GM18951 (cell line): Measurements from ENCODE around the gene GRIK3.
"Not testable (repeated sequence)": the region's sequence is repeated elsewhere in the genome, so short reads cannot be mapped to it uniquely, and the experiment has no call there.

Experiments
- POLR2A ChIP-seq: IDR thresholded peaks from 4 replicates; pipeline ENCODE4 v1.6.1; 2011; ENCODE audit warnings: mild to moderate bottlenecking; ENCODE audit not compliant: insufficient read length, insufficient read depth; ENCODE audit errors: extremely low read depth
- in situ Hi-C: fragments of 300-500 bp; cut with MboI; formaldehyde crosslinking; loops from one replicate; pipeline ENCODE4 v1.12.0; 2022; ENCODE audit warnings: low sequenced_read_pairs, mixed read lengths, inconsistent platforms; ENCODE audit not compliant: unreplicated experiment

The GRIK3 gene

DNA sequence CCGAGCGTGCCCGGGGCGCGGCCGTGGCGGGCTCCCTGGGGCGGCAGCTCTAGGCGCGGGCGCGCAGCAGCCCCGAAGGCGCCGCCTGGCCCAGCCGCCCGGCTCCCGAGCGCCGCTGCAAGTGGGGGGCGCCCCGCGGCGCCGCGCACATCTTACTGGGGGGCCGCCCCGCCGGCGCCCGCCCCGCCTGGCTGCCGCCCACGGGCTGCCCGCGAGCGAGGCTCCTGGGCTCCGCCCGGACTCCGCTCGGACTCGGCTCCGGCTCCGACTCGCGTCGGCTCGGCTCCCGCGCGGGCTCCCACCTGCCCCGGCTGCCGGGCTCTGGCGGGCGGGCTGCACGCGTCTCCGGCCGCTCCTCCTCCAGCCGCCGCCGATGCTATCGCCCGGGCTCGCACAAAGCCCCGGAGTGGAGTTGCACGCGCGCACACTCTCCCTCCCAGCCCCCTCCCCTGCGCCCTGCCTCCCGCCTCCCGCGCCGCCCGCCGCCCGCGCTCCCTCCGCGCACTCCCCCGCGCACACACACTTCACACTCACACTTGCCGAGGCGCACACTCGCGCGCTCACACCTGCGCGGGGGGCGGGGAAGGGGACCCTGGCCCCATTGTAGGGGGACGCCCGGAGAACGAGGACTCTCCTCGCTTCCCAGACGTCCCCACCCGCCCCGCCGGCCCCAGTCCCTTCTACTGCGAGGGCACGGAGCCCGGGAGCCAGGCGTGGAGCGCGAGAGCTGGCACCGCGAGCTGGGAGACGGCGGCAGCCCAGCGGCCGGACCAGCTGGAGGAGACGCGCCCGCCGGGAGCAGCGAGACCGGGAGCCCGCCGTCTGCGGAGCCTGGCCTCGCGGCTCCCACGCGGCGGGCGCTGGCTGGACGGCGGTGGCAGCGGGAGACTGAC is at the start of gene GRIK3:
GRIK3 (minus strand) TSS at position 395 of the 893 bp plus-strand sequence. CDS start 407 bp downstream, outside the sequence.
- TF ChIP-seq POLR2A = no peak
- in situ Hi-C loops = no loop called here

DNA sequence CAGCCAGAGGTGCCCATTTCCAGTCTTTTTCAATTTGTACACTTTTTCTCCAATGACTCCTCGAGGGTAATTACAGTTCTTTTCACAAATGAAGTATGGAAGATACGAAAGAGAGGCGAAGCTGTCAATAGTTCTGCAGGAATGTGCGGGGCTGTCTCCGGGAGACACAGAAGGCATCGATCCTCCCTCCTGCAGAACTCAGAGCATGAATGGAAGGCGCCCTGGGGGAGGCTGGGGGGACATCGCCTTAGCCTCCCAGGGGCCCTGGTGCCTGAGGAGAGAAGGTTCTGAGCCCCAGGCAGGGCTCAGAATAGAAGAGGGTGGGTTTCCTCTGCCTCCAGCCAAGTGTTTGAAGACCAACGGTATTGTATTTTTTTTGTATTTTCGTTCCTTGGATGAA is 49.7 kb upstream of the GRIK3 start:
- in situ Hi-C loops = no loop called here
- TF ChIP-seq POLR2A = no peak

DNA sequence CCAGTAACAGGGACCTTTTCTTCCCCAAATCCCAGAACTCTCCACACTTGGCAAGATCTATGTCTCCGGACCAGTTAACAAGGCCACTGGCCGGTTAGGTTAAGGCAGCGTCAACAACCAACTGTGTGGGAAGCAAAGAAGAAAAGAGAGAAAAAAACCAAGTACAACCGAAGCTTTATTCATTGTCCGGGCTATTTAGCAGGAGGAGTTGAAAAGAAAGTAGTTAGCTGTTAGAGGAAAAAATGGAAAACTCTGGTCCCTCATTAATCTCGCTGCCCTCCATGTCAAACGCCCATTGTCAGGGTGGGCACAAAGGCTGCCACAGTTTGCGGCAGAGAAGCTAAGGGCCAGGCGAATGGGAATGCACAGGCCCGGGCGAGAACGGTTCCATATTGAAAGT is 49.3 kb upstream of the GRIK3 start:
- TF ChIP-seq POLR2A = no peak

DNA sequence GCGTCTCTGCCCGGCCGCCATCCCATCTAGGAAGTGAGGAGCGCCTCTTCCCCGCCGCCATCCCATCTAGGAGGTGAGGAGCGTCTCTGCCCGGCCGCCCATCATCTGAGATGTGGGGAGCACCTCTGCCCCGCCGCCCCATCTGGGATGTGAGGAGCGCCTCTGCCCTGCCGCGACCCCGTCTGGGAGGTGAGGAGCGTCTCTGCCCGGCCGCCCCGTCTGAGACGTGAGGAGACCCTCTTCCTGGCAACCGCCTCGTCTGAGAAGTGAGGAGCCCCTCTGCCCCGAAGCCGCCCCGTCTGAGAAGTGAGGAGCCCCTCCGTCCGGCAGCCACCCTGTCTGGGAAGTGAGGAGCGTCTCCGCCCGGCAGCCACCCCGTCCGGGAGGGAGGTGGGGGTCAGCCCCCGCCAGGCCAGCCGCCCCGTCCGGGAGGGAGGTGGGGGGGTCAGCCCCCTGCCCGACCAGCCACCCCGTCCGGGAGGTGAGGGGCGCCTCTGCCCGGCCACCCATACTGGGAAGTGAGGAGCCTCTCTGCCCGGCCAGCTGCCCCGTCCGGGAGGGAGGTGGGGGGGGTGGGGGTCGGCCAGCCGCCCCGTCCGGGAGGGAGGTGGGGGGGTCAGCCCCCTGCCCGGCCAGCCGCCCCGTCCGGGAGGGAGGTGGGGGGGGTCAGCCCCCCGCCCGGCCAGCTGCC is 46.1 kb upstream of the GRIK3 start:
- in situ Hi-C loops = not testable (repeated sequence)

More for the DNA sequence above, 49.3 kb upstream of the GRIK3 start:
- in situ Hi-C loops = no loop called here

DNA sequence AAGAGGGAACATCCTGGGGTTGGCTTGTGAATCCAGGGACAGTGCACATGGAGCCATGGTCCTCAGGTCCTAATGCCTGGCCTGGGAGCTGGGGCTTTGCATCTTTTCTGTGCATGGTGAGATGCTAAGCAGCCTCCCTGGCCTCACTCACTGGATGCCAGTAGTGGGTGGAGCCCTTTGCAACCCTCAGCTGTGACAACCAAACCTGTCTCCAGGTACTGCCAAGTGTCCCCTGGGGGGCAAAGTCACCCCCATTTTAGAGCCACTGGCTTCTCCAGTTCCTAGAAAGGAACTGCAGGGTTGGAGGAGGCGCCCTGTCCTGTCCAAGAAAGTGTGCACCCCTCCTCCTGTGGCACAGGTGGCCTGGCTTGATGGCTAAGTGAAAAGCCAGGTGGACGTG is 44.6 kb upstream of the GRIK3 start:
- in situ Hi-C loops = no loop called here
- TF ChIP-seq POLR2A = no peak

DNA sequence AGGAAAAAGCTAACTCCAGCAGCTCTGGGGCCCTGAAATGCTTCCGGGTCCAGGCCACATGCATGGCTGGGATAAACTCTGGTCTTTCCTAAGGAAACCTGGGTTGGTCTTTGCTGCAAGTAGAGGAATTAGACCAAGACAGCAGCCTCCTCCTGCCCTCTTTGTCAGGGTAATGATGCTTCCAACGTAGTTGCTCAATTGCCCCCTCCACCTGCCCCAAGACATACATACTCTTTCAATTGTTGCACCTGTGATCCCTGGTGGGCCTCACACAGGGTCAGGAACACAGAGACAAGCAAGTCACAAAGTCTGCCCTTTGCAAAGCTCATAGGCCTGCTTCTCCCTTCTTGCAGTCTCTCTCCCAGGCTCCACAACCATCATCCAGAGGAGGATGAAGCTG is 41.9 kb upstream of the GRIK3 start:
- in situ Hi-C loops = no loop called here
- TF ChIP-seq POLR2A = no peak

DNA sequence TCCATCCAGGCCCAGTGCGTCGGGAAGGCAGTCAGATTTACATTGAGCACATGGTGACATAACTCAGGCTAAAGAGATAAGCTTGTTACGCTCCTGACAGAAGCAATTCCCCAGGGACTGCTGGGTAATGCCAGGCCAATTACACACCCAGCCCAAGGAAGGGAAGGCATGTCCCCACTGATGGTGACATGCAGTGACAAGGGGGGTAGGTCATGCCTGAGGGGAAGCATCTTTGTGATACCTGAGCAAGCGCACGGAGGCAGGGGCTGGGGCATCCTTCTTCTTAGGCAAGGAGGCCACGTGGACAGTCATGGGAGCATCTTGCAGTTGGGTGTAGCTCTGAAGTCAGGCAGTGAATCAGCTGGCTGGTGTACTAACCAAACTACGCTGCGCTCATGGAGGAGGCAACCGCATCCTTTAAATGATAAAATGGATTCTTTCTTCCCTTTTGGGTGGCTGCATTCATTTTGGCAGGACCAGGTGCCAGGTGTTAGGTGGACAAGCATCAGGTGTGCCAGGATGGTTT is 39.6 kb upstream of the GRIK3 start:
- TF ChIP-seq POLR2A = no peak
- in situ Hi-C loops = no loop called here

DNA sequence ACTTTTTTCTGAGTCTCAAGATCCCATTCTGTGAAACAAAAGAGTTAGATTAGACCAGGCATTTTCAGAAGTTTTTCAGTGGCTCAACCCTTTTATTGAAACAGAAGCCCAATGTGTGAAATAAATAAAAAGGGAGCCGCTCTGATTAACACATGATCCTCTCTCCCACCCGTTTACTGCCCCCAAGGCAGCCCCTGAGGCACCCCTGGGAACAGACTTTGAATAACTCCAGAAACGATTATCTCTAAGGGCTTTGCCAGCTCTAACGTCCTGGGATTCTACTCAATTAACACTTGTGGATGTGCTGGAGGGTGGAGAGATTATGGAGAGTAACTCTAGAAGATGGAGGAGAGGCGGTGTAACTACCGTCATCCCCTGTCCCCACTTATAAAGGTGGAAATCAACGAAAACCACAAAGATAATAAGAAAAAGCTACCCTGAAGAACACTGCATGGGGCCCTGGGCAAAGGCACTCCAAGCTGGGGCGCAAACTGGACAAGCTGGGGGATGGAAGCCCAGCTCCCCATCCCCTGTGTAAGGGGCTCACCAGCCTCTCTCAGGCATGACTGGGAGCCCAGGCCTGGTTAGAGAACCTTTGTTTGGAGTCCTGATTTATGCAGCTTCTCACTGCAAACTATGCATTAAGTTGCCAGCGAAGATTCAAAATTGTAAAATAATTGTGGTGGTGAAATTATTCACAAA is 39.0 kb upstream of the GRIK3 start:
- in situ Hi-C loops = no loop called here
- TF ChIP-seq POLR2A = no peak

DNA sequence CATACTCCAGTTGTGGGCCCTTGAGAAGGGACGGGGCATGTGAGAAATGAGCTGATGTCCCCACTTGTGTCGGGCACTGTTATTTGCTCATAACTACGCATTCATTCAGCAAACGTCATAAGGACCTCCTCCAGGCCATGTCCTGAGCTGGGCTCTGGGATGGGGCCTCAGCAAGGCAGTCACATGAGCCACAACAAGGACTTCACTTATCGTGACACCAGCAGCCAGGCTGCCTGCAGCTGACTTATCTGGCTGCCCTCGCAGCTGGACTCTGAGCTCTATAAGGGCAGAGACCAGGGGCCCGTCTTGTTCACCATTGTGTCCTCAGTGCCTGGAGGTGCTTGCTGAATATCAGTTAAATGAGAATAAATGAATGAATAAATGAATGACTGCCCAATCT is 37.5 kb upstream of the GRIK3 start:
- TF ChIP-seq POLR2A = no peak
- in situ Hi-C loops = no loop called here

DNA sequence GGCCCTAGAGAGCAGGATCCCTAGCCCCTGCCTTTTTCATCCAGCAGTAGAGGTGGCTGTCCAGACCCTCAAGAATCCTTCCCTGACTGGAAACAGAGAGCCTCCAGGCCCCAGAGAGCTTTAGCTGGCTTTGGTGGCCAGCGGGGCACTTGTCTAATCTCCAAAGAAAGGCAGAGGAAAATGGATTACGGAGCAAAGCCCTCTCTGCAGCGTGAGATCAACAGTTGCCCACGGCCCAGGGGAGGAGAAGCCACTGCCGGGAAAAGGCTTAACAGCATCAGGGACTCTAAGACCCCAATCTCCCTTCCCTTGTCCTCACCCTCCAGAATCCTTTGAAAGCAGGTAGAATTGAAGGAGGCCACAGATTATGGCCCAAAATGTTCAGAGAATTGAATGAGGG is 35.8 kb upstream of the GRIK3 start:
- in situ Hi-C loops = no loop called here
- TF ChIP-seq POLR2A = no peak

DNA sequence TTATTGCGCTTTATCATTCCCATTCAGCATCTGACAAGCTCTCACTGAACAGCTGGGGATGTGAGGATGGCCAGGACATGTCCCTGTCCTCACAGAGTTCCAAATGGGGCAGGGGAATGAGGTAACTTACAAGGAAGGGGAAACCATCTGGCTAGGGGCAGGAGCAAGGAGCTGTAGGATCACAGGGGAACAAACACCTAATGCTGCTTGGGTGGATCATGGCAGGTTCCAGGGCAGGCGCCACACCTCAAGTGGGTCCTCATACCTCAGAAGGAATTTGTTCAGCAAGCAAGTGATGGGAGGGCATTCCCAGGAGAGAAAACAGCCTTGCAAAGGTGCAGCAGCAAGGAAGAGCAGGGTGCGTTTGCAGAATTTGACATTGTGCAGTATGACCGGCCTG is 35.1 kb upstream of the GRIK3 start:
- TF ChIP-seq POLR2A = no peak
- in situ Hi-C loops = no loop called here

DNA sequence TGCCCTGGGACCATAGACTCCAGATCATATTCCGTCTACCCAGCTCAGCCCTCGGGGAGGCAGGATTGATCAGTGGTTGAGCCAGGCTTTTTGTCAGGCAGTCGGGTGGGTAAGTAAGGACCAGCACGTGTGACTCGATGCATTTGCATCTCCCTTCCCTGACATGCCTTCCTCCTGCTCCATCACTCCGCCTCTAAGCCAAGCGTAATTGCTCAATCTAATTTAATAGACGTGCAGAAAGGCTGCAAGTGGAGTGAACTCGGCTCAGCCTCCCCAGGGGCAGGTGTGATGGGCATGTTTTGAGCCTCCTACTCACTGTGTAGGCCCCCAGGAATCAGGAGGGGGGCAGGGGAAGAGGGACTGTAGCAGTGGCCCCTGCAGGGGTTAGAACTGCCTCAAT is 34.6 kb upstream of the GRIK3 start:
- no peak for TF ChIP-seq POLR2A
- in situ Hi-C loops = no loop called here

DNA sequence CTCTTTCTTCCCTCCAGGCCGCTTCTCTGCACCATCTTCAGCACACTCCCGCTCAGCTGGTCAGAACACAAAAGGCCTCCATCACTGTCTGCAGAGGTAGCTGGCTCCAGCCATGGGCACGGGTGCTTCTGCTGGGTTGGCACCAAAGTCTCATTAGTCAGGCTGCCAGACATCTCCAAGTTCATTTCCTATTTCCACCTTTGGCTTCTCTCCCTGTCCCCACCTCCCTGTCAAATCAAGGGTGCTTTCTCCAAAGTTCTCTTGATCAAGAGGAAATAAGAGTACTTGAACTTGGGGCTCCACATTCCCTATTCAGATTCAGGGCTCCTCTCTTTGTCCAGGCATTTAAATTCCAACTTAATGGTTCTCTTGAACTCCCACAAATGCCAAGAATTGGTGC is 33.9 kb upstream of the GRIK3 start:
- in situ Hi-C loops = no loop called here

More for the DNA sequence above, 33.9 kb upstream of the GRIK3 start:
- no peak for TF ChIP-seq POLR2A
